HepG2 (cell line): Measurements from ENCODE around the gene CABLES2. TPM values are rescaled to one million over a fixed set of nuclear protein-coding genes. Genes with fewer than 3 reads are reported as not detected.
A peak's percentile ranks its signal among the peaks of the same experiment; 100 is the strongest.

ENCODE experiments used
- ARID2 ChIP-seq: sonication (generic); formaldehyde crosslinking; IDR thresholded peaks from 2 replicates; pipeline ENCODE4 v1.8.1; 2022; ENCODE audit warnings: mild to moderate bottlenecking, missing genetic modification reagents, borderline replicate concordance
- ARNTL ChIP-seq: sonication (generic); formaldehyde crosslinking; IDR thresholded peaks from 2 replicates; pipeline ENCODE4 v1.4.0; 2020; ENCODE audit warnings: mild to moderate bottlenecking, missing genetic modification reagents
- DBP ChIP-seq: sonication (generic); formaldehyde crosslinking; IDR thresholded peaks from 2 replicates; pipeline ENCODE4 v1.4.0; 2020; ENCODE audit warnings: missing genetic modification reagents; ENCODE audit errors: not compliant biosample characterization
- ELF3 ChIP-seq: IDR thresholded peaks from 2 replicates; pipeline ENCODE4 v1.6.1; 2016; ENCODE audit warnings: missing genetic modification reagents, missing compliant biosample characterization
- FOSL2 ChIP-seq: sonication (generic); formaldehyde crosslinking; IDR thresholded peaks from 2 replicates; pipeline ENCODE4 v1.4.0; 2020; ENCODE audit warnings: missing genetic modification reagents
- GLI4 ChIP-seq: sonication (generic); formaldehyde crosslinking; IDR thresholded peaks from 2 replicates; pipeline ENCODE4 v1.5.1; 2020; ENCODE audit warnings: missing genetic modification reagents, mild to moderate bottlenecking, moderate library complexity, borderline replicate concordance
- HMGXB3 ChIP-seq: sonication (generic); formaldehyde crosslinking; IDR thresholded peaks from 2 replicates; pipeline ENCODE4 v1.4.0; 2020; ENCODE audit warnings: missing genetic modification reagents, borderline replicate concordance
- NONO ChIP-seq, 2 experiments: fragments of 450-650 bp in 1 of 2; sonication (generic) in 1 of 2; formaldehyde crosslinking in 1 of 2; IDR thresholded peaks in 1 of 2; conservative IDR thresholded peaks in 1 of 2; 2 replicates each; pipeline versions ENCODE4 v1.6.1 to v1.8.0; 2017 to 2022; ENCODE audit warnings: mild to moderate bottlenecking in 1 of 2, missing genetic modification reagents in 1 of 2, moderate library complexity in 1 of 2
- PRDM10 ChIP-seq: sonication (generic); formaldehyde crosslinking; IDR thresholded peaks from 2 replicates; pipeline ENCODE4 v1.4.0; 2020; ENCODE audit warnings: low read depth, missing genetic modification reagents
- SCMH1 ChIP-seq: sonication (generic); formaldehyde crosslinking; IDR thresholded peaks from 2 replicates; pipeline ENCODE4 v1.9.0; 2021; ENCODE audit warnings: missing genetic modification reagents, mild to moderate bottlenecking, borderline replicate concordance
- TFAP4 ChIP-seq: sonication (generic); IDR thresholded peaks from 2 replicates; pipeline ENCODE4 v1.6.1; 2016; ENCODE audit warnings: low read depth, borderline replicate concordance
- ZNF260 ChIP-seq: sonication (generic); formaldehyde crosslinking; IDR thresholded peaks from 2 replicates; pipeline ENCODE4 v1.4.0; 2020; ENCODE audit warnings: missing genetic modification reagents, low read depth, mild to moderate bottlenecking, borderline replicate concordance
- ZNF264 ChIP-seq: sonication (generic); formaldehyde crosslinking; IDR thresholded peaks from 2 replicates; pipeline ENCODE4 v1.4.0; 2020; ENCODE audit warnings: missing genetic modification reagents
- ZNF598 ChIP-seq: sonication (generic); formaldehyde crosslinking; IDR thresholded peaks from 2 replicates; pipeline ENCODE4 v1.5.1; 2020; ENCODE audit warnings: mild to moderate bottlenecking, missing genetic modification reagents, borderline replicate concordance
- ZNF7 ChIP-seq: IDR thresholded peaks from 2 replicates; pipeline ENCODE4 v1.6.1; 2016; ENCODE audit warnings: missing biosample characterization, missing genetic modification reagents
- polyA plus RNA-seq, 8 experiments: library from polyadenylated mRNA; depleted of rRNA in 3 of 8; stranded (reverse) in 7 of 8; unstranded in 1 of 8; fragments of >200 nt; fragmentation: Illumina TruSeq in 4 of 8; extraction: Trizol in 4 of 8; gene quantifications; 2 replicates each; pipeline versions ENCODE4 v1.2.1 to v1.2.3, GENCODE V29; 2011 to 2016; ENCODE audit warnings: low read depth in 4 of 8, missing spikeins in 1 of 8, mixed read lengths in 1 of 8; ENCODE audit not compliant: insufficient read depth in 1 of 8
- total RNA-seq, 5 experiments: library from RNA; depleted of rRNA; stranded (reverse); fragments of >200 nt; fragmentation: Illumina TruSeq; extraction: Trizol; gene quantifications; 2 replicates each; pipeline ENCODE4 v1.2.3, GENCODE V29; 2016; ENCODE audit warnings: low read depth in 1 of 5

The CABLES2 gene
- total and polyA plus RNA-seq, 2 of the 13 experiments (the other 11 are each of a cell fraction or from before 2014, with no cell fraction given), result 5.2 to 9.7 TPM

GRCh38 chr20:62386383-62387218, 20.5 kb downstream of the CABLES2 start, which contains the start of gene RPS21 (continued):
- TF ChIP-seq PRDM10, result peak; percentile 58
- no peak for TF ChIP-seq ARID2 (CRISPR knock-in tag)
- peak; percentile 84 for TF ChIP-seq ZNF260 (CRISPR knock-in tag)
- TF ChIP-seq TFAP4, result no peak; the same call in 1 of the 2 replicates
- TF ChIP-seq ZNF264 (CRISPR knock-in tag), result no peak; the same call in 1 of the 2 replicates
- no peak for TF ChIP-seq ZNF598 (CRISPR knock-in tag)
- peak; percentile 91 for TF ChIP-seq HMGXB3
- peak; percentile 40 for TF ChIP-seq ZNF7
- no peak for TF ChIP-seq NONO (IDR thresholded peaks at IDR 0.05)
- TF ChIP-seq NONO (CRISPR knock-in tag; conservative IDR thresholded peaks at IDR 0.05), result peak; percentile 94
- peak; percentile 65 for TF ChIP-seq DBP (CRISPR knock-in tag)
- TF ChIP-seq ARNTL (CRISPR knock-in tag), result peak; percentile 61
- no peak for TF ChIP-seq SCMH1 (CRISPR knock-in tag)
- peak; percentile 67 for TF ChIP-seq FOSL2
- peak; percentile 84 for TF ChIP-seq ELF3 (CRISPR knock-in tag)
- TF ChIP-seq GLI4 (CRISPR knock-in tag), result no peak; the same call in 1 of the 2 replicates
